MM.1S (cell line): Measurements from ENCODE around the gene MSL3.
A peak's percentile ranks its signal among the peaks of the same experiment; 100 is the strongest.

ENCODE experiments used
- DNase-seq: peaks from one replicate; pipeline ENCODE4 v3.0.0-alpha.2; 2015
- H2AFZ ChIP-seq: fragments of 300-600 bp; sonication (generic); 2 replicates; pipeline ENCODE4 v1.6.0; 2016; ENCODE audit warnings: antibody characterized with exemption, low read length
- H3F3A ChIP-seq: fragments of 300-600 bp; sonication (generic); 2 replicates; pipeline ENCODE4 v1.6.1; 2016; ENCODE audit warnings: mild to moderate bottlenecking, antibody characterized with exemption, low read length, moderate library complexity, mixed read lengths; ENCODE audit not compliant: insufficient read depth
- H3K27ac ChIP-seq: fragments of 300-600 bp; sonication (generic); 2 replicates; pipeline ENCODE4 v1.5.1; 2016; ENCODE audit warnings: mild to moderate bottlenecking, low read length
- H3K27me3 ChIP-seq: fragments of 300-600 bp; sonication (generic); replicated peaks from 2 replicates; pipeline ENCODE4 v1.6.0; 2016; ENCODE audit warnings: low read length; ENCODE audit not compliant: insufficient read depth
- H3K36me3 ChIP-seq: fragments of 300-600 bp; sonication (generic); replicated peaks from 2 replicates; pipeline ENCODE4 v1.6.1; 2016; ENCODE audit warnings: mild to moderate bottlenecking, low read length, mixed read lengths; ENCODE audit not compliant: insufficient read depth
- H3K4me1 ChIP-seq: fragments of 300-600 bp; sonication (generic); 2 replicates; pipeline ENCODE4 v1.6.1; 2016; ENCODE audit warnings: low read length, mixed read lengths
- H3K4me2 ChIP-seq: fragments of 300-600 bp; sonication (generic); 2 replicates; pipeline ENCODE4 v1.6.0; 2016; ENCODE audit warnings: low read depth, low read length
- H3K4me3 ChIP-seq: fragments of 300-600 bp; sonication (generic); 2 replicates; pipeline ENCODE4 v1.5.1; 2016; ENCODE audit warnings: low read length, mixed read lengths
- H3K79me2 ChIP-seq: fragments of 300-600 bp; sonication (generic); 2 replicates; pipeline ENCODE4 v1.6.1; 2016; ENCODE audit warnings: mixed run types, low read length, mixed read lengths
- H3K9ac ChIP-seq: fragments of 300-600 bp; sonication (generic); 2 replicates; pipeline ENCODE4 v1.6.1; 2016; ENCODE audit warnings: low read length, mixed read lengths
- H3K9me2 ChIP-seq: fragments of 300-600 bp; sonication (generic); replicated peaks from 2 replicates; pipeline ENCODE4 v1.6.1; 2016; ENCODE audit warnings: mild to moderate bottlenecking, low read length, mixed read lengths; ENCODE audit not compliant: insufficient read depth
- H3K9me3 ChIP-seq: fragments of 300-600 bp; sonication (generic); replicated peaks from 2 replicates; pipeline ENCODE4 v1.6.1; 2016; ENCODE audit warnings: mild to moderate bottlenecking, low read length, mixed read lengths; ENCODE audit not compliant: insufficient read depth
- H4K20me1 ChIP-seq: fragments of 300-600 bp; sonication (generic); 2 replicates; pipeline ENCODE4 v1.6.1; 2016; ENCODE audit warnings: mild to moderate bottlenecking, low read length, moderate library complexity, mixed read lengths; ENCODE audit not compliant: insufficient read depth
- CTCF ChIP-seq: fragments of 300-600 bp; sonication (generic); IDR thresholded peaks from 2 replicates; pipeline ENCODE4 v1.5.1; 2016; ENCODE audit warnings: antibody characterized with exemption, low read length, mixed read lengths
- EZH2 ChIP-seq: fragments of 300-600 bp; sonication (generic); optimal IDR thresholded peaks from 2 replicates; pipeline ENCODE3; 2017; ENCODE audit warnings: low read depth, mild to moderate bottlenecking, antibody characterized with exemption, low read length, mixed read lengths
- EZH2phosphoT487 ChIP-seq: fragments of 300-600 bp; sonication (generic); IDR thresholded peaks from 2 replicates; pipeline ENCODE4 v1.6.1; 2018; ENCODE audit warnings: antibody characterized with exemption, low read length

MSL3 gene

GRCh38 chrX:11792461-11793421 lies 34.7 kb downstream of the MSL3 start:
- Histone ChIP-seq H3K9me3 (no peaks in the 10 kb centered on the region), H3K27ac (peak overlapping the region; percentile 86), H3K4me3 (no peak overlapping the region), H3K4me2 (peak overlapping the region; percentile 41), H3K4me1 (peaks cover 24% of the 10 kb centered on the region), H3K9ac (peak overlapping the region; percentile 59), H3K27me3 (no peaks in the 10 kb centered on the region), H3F3A (peaks cover 6% of the 10 kb centered on the region; the same call in 1 of the 2 replicates), H3K36me3 (no peaks in the 10 kb centered on the region), H3K9me2 (no peaks in the 10 kb centered on the region), H4K20me1 (no peaks in the 10 kb centered on the region), H3K79me2 (no peaks in the 10 kb centered on the region), H2AFZ (no peak overlapping the region; the same call in 1 of the 2 replicates)
- DNase-seq, result peak; percentile 78
- TF ChIP-seq EZH2phosphoT487 (no peak), EZH2 (no peak), CTCF (no peak)

GRCh38 chrX:11793734-11794133 lies 35.7 kb downstream of the MSL3 start:
- DNase-seq, result no peak
- H3K4me2 ChIP-seq, result no peak overlapping the region
- H3F3A ChIP-seq, result peaks cover 6% of the 10 kb centered on the region; the same call in 1 of the 2 replicates
- H3K27me3 ChIP-seq, result no peaks in the 10 kb centered on the region
- H3K36me3 ChIP-seq, result no peaks in the 10 kb centered on the region
- H4K20me1 ChIP-seq, result no peaks in the 10 kb centered on the region
- no peaks in the 10 kb centered on the region for H3K9me2 ChIP-seq
- H3K4me1 ChIP-seq, result peaks cover 24% of the 10 kb centered on the region
- no peaks in the 10 kb centered on the region for H3K79me2 ChIP-seq
- H3K4me3 ChIP-seq, result no peak overlapping the region
- H2AFZ ChIP-seq, result no peak overlapping the region
- peak overlapping the region; percentile 86 for H3K27ac ChIP-seq
- TF ChIP-seq EZH2 (no peak), EZH2phosphoT487 (no peak), CTCF (no peak)
- no peaks in the 10 kb centered on the region for H3K9me3 ChIP-seq
- H3K9ac ChIP-seq, result no peak overlapping the region

GRCh38 chrX:11813341-11813740 lies 55.3 kb downstream of the MSL3 start:
- no peak for DNase-seq
- Histone ChIP-seq H3K79me2 (no peaks in the 10 kb centered on the region), H3K4me1 (no peaks in the 10 kb centered on the region), H4K20me1 (no peaks in the 10 kb centered on the region), H3K4me2 (no peak overlapping the region), H3K4me3 (no peak overlapping the region), H3K27ac (no peak overlapping the region), H3K9me2 (no peaks in the 10 kb centered on the region), H3K9ac (no peak overlapping the region), H3F3A (no peaks in the 10 kb centered on the region), H3K9me3 (no peaks in the 10 kb centered on the region), H2AFZ (no peak overlapping the region), H3K27me3 (no peaks in the 10 kb centered on the region), H3K36me3 (no peaks in the 10 kb centered on the region)
- TF ChIP-seq CTCF (no peak), EZH2 (no peak), EZH2phosphoT487 (no peak)
